GM21528 (cell line): Measurements from ENCODE around the gene PTPRN2.

ENCODE experiments used
- ATAC-seq: cut with Tn5 transposase; IDR thresholded peaks from one replicate; pipeline ENCODE4 v1.9.1; 2021; ENCODE audit warnings: mild to moderate bottlenecking, moderate library complexity; ENCODE audit not compliant: unreplicated experiment, low FRiP score

PTPRN2 gene

GRCh38 chr7:157560710-157561522 is 1026.7 kb downstream of the PTPRN2 start:
- no peak for ATAC-seq

DNA sequence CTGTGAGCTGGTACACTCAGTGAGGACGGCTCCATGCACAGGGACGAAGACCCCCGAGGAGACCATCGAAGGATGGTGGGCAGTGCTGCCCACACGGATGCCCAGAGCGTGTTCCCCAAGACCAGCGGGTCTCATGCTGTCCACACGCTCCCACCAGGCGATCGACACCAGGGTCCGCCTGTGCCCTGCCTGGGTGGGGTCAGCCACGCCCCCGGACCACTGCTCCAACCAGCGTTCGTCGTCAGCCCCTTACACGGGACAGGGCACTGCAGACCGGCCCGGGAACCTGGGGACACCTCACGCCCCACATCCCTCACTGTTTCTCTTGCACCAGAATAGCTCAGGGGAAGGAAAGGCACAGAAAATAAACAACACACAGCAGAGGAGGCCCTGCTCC is 1027.4 kb downstream of the PTPRN2 start:
- no peak for ATAC-seq

DNA sequence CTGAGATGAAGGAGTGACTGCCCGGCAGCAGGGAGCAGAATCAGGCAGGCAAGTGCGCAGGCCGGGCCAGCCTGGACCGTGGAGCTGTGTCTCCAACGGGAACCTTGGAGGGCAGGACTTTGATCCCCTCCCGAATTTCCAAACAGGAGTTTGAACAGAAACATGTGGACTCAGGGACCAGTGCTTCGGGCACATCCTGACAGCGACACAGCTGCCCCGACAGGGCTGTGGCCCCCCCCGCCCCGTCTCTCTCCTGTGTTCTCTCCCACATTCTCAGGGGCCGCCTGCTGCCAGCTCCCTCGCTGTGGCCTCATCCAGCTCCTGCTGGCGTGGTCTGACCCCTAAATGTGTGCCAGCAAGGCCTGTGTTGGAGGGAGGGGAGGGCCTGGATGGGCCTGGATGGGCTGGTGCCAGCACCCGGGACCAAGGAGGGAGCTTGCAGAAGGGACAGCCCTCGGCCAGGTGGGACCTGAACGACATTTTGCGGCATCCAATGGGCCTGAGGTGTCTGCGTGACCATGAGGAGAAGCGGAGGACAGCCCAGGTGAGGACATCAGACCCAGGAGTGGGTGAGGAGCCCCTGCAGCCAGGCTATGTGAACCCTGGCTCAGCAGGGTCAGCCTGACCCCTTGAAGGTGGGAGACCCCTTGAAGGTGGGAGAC is 1027.9 kb downstream of the PTPRN2 start:
- ATAC-seq: no peak

DNA sequence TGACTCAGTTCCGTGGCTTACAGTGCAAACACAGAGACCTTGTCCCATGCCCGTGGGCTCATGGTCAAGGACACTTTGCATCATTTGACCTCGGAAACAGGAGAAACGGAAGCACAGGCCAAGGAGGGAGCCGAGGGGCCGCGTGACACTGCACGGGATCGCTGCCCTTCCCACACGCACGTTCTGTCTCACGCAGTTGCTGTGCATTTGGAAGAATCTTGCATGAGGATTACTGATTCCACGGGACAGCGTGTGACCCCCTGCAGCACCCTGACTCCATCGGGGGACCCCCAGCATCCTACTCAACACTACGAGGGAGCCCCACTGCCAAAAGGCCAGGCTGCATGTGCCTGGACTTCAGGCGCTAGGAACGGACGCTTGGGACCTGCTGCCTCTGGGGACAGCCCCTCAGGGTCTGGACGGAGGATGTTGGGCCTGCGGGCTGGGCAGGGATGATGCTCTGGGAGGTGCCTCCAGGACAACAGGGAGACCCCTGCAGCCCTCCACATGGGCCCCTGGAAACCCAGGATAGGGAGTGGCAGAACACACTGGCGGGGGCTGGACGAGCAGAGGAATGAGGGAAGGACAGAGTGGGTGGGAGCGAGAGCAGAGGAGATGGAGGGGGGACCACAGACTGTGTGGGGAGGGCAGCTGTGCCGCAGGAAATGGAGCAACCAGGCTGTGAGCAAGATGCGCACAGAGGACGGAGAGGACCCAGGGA is 1028.6 kb downstream of the PTPRN2 start:
- no peak for ATAC-seq

- no peak for ATAC-seq
Observed at GRCh38 chr7:157558516-157558874, 1029.1 kb downstream of the PTPRN2 start.

DNA sequence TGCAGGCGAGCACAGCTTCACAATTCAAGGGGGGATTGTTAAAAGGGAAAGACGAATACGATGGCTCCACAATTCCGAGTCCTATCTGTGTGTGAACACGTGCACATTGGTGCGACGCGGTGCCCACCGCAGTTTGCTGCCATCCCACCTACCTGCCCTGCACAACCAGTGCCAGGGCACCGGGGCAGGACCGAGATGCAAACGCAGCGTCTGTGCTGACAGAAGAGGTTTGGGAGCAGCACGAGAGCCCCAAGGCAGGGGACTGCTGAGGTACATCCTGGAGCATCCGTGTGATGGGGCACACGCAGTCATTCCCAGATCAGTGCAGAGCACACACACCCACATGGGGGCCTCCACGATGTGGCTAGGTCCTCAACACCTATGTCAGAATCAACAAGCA is 1029.6 kb downstream of the PTPRN2 start:
- ATAC-seq: no peak

DNA sequence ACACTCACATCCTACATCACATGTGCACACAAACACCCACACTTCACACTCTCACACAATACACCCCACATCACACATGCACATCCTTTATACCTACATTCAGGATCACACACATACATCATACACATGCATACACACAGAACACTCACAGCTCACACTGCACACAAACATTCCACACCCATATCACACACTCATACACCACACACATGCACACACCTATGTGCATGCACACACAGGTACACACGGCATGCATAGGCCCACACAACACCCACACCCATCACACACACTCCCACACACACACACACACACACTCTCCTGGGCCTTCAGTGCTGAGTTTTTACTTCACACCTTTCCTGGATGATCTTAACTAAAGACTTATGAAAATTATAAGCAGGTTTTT is 1030.4 kb downstream of the PTPRN2 start:
- ATAC-seq: no peak

DNA sequence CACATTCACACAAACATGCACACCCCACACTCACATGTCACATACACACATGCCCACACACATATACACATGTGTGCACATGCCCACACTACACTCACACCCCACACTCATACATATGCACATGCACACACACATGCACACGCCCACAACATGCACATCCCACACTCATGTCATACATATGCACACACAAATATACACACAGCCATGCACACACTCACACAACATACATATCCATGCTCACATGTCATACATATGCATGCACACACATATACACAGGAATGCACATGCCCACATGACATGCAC is 1031.0 kb downstream of the PTPRN2 start:
- no peak for ATAC-seq

DNA sequence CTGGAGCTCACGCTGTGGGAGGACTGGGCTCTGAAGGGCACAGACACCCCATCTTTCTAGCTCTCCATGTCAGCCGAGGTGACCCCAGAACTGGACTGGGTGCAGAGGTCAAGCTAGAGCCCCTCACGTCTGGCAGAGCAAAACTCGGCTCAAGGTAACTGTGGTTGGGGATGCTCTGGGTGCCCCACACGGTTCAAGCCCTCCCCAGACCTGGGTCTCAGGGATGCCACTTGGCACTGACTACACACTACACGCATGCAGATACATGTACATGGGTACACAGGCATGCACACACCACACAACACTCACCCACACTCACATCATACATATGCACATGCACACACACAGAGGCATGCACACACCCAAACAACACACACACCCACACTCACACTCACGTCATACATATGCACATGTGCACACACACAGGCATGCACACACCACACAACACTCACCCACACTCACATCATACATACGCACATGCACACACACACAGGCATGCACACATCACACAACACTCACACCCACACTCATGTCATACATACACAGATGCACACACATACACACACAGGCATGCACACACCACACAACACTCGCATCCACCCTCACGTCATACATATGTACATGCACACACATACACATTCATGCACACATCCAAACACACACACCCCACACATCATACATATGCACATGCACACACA is 1031.5 kb downstream of the PTPRN2 start:
- no peak for ATAC-seq

- no peak for ATAC-seq
Observed at GRCh38 chr7:157555313-157555712, 1032.3 kb downstream of the PTPRN2 start.

- no peak for ATAC-seq
Observed at GRCh38 chr7:157554393-157555238, 1033.0 kb downstream of the PTPRN2 start.

DNA sequence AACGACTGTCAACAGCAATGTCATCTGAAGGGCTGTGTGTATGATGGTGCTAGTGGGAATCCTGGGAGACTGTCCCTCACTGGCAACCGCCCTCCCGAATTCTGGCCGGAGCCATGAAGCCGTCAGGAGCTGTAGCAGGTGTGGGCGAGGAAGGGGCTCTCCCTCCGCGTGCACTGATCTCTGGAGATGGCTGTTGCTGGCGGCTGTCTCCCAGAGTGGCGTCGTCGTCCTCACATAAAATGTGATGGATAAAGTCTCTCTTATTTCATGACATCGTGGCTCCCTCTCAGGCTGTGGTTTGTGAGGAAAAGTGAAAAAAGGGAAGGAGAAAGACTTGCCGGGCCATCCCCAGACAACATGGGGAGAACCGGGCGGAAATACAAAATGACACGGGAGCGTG is 1034.4 kb downstream of the PTPRN2 start:
- no peak for ATAC-seq

DNA sequence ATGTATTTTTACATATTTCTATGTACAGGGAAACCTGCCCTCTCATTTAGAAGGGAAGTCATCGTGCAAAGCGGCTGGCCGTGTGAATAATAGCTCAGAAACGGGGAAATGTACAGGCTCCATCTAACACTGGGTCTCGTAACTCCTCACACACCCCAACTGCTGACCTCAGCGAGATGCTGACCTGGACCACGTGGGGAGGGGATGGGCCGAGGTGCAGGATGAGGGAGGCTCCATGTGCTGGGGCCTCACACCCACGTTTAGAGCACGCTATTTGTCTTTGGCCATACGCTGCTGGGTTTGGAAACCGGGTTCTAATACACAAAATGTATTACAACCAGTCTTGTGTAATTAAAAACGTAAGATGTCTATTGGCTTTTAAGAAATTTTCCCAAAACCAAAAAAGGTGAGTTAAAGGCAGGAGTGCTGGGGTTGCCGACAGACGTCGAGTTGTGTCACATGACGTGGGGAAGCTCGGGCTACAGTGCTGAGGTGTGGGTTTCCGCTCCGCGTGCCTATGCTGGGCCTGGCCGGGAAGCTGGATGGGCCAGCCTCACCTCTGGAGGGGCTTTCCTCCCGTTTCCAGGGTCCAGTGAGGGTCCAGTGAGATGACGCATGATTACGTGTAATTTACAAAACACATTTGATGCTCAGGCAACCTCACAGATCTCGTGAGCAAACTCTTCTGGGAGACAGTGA is 1035.2 kb downstream of the PTPRN2 start:
- ATAC-seq: no peak

GRCh38 chr7:157551325-157552070 is 1036.1 kb downstream of the PTPRN2 start:
- no peak for ATAC-seq

- no peak for ATAC-seq
Observed at GRCh38 chr7:157550300-157551275, 1037.0 kb downstream of the PTPRN2 start.

- no peak for ATAC-seq
Observed at GRCh38 chr7:157549612-157550299, 1037.9 kb downstream of the PTPRN2 start.

DNA sequence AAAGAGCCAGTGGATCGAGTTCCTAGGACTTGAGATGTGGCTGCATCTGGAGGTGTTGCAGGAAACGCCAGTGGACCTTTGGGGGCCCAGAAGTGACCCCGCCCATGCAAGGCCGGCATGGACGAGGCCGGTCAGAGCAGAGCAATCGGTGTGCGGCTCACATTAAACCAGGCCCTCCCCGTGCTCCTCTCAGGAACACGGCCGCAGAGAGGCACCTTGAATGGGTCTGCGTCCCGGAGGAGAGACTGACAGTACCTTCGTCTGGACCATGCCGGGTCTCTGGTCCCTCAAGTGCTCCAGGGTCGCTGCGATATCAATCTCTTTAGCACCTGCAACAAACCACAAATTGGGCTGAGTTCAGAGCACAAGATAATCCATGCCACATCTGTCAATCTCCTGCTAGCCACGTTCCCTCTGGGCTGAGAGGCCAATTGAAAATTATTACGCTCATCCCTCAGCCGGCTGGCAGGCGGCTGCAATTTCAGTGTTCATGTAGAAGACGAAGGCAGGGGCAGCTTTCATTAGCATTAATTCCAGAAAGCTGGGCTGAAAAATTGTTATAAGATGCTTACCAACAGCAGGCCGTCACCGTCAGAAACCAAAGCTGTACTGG is 1038.8 kb downstream of the PTPRN2 start:
- no peak for ATAC-seq
